ENCODE data around the gene NCF4.

The NCF4 gene

DNA sequence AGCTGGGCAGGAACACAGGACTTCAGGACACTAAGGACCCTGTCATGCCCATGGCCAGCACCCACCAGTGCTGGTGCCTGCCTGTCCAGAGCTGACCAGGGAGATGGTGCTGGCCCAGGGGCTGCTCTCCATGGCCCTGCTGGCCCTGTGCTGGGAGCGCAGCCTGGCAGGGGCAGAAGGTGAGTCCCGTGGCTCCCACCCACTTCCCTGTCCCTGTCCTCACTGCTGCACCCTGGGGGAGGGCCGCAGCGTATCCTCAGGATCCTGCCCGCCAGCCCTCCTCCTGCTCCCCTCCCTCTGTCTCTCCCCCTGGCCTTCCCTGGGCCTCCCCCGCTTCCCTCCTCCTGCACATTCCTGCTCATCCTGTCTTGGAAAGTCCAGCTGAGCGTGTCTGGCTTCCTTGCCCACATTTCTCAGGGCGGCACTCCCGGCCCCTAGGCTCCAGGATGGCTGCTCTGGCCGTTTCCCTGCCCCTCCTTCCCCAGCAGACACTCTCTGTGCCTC is 61.4 kb downstream of the NCF4 start:
- DNase-seq (ENCODE audit: low spot score): no peak

DNA sequence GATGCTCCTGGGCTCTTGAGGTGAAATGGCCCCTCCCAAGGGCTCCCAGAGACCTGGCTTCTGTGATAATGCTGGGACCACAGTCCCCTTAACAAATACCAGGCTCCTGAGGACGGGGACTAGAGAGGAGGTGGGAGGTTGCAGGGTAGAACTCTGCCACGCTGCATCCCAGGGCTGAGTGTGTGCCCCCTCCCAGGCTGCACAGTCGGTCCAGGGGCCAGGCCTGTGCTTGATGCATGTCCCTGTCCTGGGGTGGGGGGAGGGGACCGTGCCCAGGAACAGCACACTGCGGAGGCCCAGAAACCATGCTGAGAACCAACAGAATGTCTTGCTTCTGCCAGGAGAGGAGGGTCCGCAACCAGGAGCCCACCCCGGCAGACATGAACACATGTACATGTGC is 61.9 kb downstream of the NCF4 start:
- DNase-seq (ENCODE audit: low spot score): no peak

DNA sequence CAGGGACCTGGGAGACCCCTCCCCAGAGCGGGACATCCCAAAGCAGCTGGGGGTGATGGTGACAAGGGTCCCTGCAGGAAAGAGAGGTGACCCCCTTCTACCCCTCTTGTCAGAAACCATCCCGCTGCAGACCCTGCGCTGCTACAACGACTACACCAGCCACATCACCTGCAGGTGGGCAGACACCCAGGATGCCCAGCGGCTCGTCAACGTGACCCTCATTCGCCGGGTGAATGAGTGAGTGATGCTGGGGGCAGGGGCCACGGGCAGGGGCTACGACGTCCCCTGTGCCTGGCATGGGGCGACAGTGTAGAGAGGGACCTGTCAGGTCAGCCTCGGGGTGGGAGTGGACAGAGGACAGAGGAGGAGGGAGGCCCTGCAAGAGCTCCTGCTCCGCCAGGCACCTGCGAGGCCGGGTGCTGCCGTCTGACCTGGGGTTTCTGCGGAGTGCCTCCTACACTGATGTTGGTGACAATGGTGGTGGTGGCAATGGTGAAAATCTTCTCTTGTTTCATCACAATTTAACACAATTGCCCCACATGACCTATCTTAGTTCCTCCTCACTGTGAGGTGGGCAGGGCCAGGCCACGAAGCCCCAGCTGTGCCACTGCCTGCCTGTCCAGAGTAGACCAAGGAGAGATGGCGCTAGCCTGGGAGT is 62.5 kb downstream of the NCF4 start:
- no peak for DNase-seq (ENCODE audit: low spot score)

DNA sequence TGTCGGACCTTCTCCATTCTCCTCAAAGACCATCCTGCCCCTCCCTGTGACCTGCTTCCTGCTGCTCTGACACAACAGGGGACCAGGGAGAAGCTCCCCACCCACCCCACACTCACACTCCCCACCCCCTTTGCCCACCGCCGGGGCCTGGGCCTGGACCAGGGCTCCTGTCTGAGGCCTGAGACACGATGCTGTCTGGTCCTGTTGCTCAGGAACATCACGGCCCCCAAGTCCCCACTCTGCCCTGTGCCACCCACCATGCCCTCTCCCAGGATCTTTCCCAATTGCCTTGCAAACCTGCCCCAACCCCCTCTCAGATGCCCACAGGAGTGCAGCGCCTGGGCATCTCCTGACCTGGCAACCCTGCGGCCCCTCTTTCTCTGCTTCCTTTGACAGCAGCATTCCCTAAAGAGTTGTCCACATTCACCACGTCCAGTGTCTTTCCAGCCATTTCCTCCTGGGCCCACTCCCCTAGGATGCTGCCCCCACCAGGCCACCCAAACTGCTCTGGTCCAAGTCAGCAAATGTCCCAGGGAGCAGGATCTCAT is 63.4 kb downstream of the NCF4 start:
- DNase-seq (ENCODE audit: low spot score): no peak

DNA sequence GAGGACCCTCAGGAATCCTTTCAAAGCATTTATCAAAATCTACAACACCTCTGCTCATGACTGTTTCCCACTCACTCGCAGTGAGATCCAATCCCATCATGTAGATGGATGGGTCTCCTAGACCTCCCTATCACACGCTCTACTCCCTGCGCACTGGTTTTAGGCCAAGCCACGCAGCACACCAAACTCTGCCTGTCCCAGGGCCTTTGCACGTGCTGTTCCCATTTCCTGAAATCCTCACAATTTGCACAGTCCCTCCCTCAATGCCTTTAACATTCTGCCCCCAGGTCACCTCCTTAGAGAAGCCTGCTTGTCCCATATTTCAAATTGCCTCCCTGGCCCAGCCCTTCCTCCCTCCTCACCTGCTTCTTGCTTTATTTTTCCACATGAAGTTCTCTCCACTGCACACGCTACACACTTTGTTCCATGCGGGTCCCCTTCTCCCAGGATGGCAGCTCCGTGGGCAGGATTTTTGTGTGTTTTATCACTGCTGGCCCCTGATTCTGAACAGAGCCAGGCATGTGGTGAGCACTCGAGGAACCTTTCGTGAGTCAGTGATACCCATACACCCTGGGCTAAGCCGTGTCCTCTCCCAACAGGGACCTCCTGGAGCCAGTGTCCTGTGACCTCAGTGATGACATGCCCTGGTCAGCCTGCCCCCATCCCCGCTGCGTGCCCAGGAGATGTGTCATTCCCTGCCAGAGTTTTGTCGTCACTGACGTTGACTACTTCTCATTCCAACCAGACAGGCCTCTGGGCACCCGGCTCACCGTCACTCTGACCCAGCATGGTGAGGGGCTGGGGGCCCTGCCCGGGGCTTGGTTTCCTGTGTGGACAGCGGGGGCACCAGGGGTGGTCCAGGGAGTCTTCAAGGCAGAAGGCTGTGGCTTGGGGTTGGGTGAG is 64.8 kb downstream of the NCF4 start:
- DNase-seq (ENCODE audit: low spot score): no peak

DNA sequence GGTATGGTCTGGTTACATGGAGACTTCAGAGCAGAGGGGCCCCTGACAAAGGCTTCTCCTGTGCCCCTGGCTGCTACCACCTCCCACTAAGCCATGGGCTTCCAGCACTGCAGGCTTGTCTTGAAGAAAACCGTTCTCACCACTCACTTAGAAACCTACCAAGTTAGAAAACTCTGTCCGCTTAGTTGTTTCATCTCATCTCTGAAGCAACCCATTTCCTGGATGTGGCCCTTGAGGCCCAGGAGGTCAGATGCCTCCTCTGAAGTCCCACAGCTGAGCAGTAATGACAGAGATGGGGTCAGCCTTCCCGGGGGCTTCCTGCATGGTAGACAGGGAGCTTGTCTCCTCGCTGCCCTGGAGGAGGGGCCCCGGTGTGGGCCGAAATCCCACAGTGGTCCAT is 65.5 kb downstream of the NCF4 start:
- DNase-seq (ENCODE audit: low spot score): no peak

DNA sequence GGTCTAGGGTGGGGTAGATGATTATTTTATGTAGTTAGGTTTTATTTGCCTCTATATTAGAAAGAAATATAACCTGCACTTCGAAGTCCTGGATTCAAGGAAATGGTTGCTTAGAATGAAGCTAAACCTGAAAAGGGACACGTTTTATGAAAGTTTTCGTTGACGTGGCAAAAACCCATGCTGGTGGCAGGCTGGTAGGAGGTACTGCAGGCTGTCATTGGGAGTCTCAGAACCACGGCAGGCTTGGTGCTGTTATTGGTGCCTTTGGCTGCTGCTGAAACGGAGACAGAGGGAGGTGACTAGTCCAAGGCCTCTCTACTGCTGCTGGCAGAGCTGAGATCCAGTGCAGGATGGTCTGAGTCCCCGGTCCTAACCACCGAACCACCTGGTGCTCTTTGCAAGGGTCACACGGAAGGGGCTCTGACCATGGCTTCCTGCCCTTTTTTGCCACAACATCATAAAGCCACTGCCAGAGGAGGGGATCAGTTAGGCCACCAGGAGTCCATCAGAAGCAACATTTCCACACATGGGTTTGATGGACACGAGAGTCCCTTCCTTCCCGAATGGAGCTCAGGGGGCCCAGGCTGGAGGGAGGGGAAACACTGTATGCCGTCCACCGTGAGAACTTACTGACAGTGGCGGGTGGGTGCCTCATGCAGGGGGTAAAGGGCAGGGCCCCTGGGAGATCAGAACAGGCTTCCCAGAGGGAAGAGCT is 66.1 kb downstream of the NCF4 start:
- DNase-seq (ENCODE audit: low spot score): no peak

Data from left forelimb (tissue), 1 donor.